22Rv1 (cell line): ENCODE data around the gene ZSCAN26.

Source experiments
- ZFX ChIP-seq: fragments of 450-650 bp; IDR thresholded peaks from 2 replicates; pipeline ENCODE4 v1.6.1; 2017; ENCODE audit warnings: antibody characterized with exemption, borderline replicate concordance
- TF ChIP-seq, protein P1 (sequence below): fragments of 450-650 bp; IDR thresholded peaks from 2 replicates; pipeline ENCODE4 v1.5.1; 2017; ENCODE audit warnings: mild to moderate bottlenecking

DNA sequence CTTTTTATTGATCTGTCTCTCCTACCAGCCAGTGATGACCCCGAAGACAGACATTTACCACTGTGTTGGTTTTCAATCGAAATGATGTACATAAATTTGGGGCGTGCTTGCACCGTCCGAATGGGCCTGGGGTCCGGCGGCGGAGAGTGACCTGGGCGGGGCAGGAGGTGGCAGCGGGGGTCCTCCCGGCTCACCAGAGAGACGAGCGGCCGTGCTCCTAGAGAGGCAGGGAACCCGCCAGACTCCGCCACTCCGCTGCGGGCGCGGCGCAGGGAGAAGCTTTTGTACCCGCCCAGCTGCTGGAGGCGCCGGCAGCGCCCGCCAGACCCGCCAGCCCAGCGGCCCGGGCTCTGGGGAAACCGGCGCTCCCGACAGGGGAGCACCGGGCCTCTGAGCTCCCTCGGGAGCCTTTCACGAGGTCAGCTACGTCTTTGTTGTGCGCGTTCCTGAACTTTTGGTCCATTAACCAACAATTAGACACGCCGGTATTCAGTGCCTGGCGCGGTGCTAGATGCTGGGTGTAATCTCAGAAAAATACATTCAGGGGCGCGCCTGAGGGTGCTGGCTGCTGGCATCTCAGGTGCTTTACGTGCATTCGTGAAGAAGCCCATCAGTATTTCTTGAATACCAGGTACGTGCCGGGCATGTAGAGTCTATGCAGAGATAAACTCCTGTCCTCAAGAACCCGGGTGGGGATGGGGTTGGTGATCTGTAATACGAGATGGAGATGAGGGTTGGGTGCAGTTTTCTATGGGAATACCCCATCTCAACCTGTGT is 14.5 kb downstream of the ZSCAN26 start, which contains the start of gene PGBD1:
- TF ChIP-seq, protein P1, sequence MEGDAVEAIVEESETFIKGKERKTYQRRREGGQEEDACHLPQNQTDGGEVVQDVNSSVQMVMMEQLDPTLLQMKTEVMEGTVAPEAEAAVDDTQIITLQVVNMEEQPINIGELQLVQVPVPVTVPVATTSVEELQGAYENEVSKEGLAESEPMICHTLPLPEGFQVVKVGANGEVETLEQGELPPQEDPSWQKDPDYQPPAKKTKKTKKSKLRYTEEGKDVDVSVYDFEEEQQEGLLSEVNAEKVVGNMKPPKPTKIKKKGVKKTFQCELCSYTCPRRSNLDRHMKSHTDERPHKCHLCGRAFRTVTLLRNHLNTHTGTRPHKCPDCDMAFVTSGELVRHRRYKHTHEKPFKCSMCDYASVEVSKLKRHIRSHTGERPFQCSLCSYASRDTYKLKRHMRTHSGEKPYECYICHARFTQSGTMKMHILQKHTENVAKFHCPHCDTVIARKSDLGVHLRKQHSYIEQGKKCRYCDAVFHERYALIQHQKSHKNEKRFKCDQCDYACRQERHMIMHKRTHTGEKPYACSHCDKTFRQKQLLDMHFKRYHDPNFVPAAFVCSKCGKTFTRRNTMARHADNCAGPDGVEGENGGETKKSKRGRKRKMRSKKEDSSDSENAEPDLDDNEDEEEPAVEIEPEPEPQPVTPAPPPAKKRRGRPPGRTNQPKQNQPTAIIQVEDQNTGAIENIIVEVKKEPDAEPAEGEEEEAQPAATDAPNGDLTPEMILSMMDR: no peak
- no peak for TF ChIP-seq ZFX
